ENCODE results near the gene NME3. TPM values are rescaled to one million over a fixed set of nuclear protein-coding genes. Genes with fewer than 3 reads are reported as not detected.

The NME3 gene
- total RNA-seq, 1 experiment from 2014 or later: 103 TPM

- no peak for TF ChIP-seq CTCF (IDR thresholded peaks at IDR 0.05 in 2 of 3, conservative IDR thresholded peaks at IDR 0.05 in 1 of 3; ENCODE audit: borderline replicate concordance in 1 of 3, insufficient read depth in 1 of 3, low read depth in 2 of 3, low read length in 2 of 3)
- no peak for TF ChIP-seq RAD21 (IDR thresholded peaks at IDR 0.05; ENCODE audit: low read depth)
Observed at GRCh38 chr16:1771864-1772361, 570 bp upstream of the NME3 start (continued).

- Histone ChIP-seq H3K4me2 (ENCODE audit: low read length) (peak overlapping the region; percentile 100), H2AFZ (ENCODE audit: low read depth, low read length, poor library complexity, severe bottlenecking) (no peak overlapping the region), H3K9me3 (ENCODE audit: control insufficient read depth in 1 of 2, insufficient read depth in 1 of 2, low read depth in 1 of 2, low read length in 2 of 2) (no peaks in the 10 kb centered on the region), H3K9ac (ENCODE audit: low read length) (peak overlapping the region; percentile 93), H3K4me1 (ENCODE audit: control insufficient read depth in 1 of 2, insufficient read depth in 2 of 2, low read length in 2 of 2) (peaks cover 14 to 29% of the 10 kb centered on the region in 2 experiments), H3K4me3 (replicated peaks in 1 of 2; ENCODE audit: low read depth in 1 of 2, low read length in 2 of 2) (peak overlapping the region; percentile 88 to 97), H3K36me3 (ENCODE audit: control insufficient read depth in 1 of 2, insufficient read depth in 2 of 2, low read length in 2 of 2) (peaks cover 0 to 8% of the 10 kb centered on the region in 2 experiments; a peak in 2 of 4 replicates), H3K9me2 (ENCODE audit: insufficient read depth) (no peaks in the 10 kb centered on the region), H3K27me3 (ENCODE audit: insufficient read depth, low read length) (no peaks in the 10 kb centered on the region), H3K27ac (ENCODE audit: low read depth, low read length) (peak overlapping the region; percentile 95), H3K79me2 (ENCODE audit: insufficient read depth, low read length) (peaks cover 51% of the 10 kb centered on the region), H4K20me1 (ENCODE audit: insufficient read depth) (peaks cover 5% of the 10 kb centered on the region; the same call in 1 of the 2 replicates)
- CTCF ChIA-PET: interaction anchor here (1.4 kb wide), 1 partner anchor 65 kb away, joined by 4 read pairs; the partner anchor contains the start of gene MAPK8IP3
- RAD21 ChIA-PET (ENCODE audit: low non-redundant PET in 1 of 2, low total read pairs in 2 of 2, uncharacterized antibody in 2 of 2, unreplicated experiment in 2 of 2): no interaction called here
- ATAC-seq (peak; percentile 52), DNase-seq (ENCODE audit: low read depth, low spot score) (peak; percentile 62)
- POLR2A ChIA-PET: interaction anchor here (0.6 to 3.5 kb wide), 4 partner anchors 12 to 350 kb away, joined by 3 to 23 read pairs (median 3); partner anchors contain the start of genes JPT2, NUBP2, SPSB3 and UQCC4
- BruUV-seq (replicated peaks): TSS peak; percentile 38
- intact Hi-C loops (cut with micrococcal nuclease): no loop called here
- no peak for TF ChIP-seq REST (IDR thresholded peaks at IDR 0.05; ENCODE audit: low read depth)
- no peak for TF ChIP-seq EZH2phosphoT487 (IDR thresholded peaks at IDR 0.05; ENCODE audit: borderline replicate concordance)
- no peak for TF ChIP-seq ZFX (IDR thresholded peaks at IDR 0.05)
- no peak for TF ChIP-seq CTCF (IDR thresholded peaks at IDR 0.05 in 2 of 3, conservative IDR thresholded peaks at IDR 0.05 in 1 of 3; ENCODE audit: borderline replicate concordance in 1 of 3, insufficient read depth in 1 of 3, low read depth in 2 of 3, low read length in 2 of 3)
- no peak for TF ChIP-seq SP1 (IDR thresholded peaks at IDR 0.05; ENCODE audit: low read depth)
- TF ChIP-seq SRF (IDR thresholded peaks at IDR 0.05; ENCODE audit: low read depth): no peak
- no peak for TF ChIP-seq FOSL1 (IDR thresholded peaks at IDR 0.05; ENCODE audit: low read depth)
- no peak for TF ChIP-seq ATF3 (IDR thresholded peaks at IDR 0.05)
- no peak for TF ChIP-seq MAX (IDR thresholded peaks at IDR 0.05)
- no peak for TF ChIP-seq CEBPB (IDR thresholded peaks at IDR 0.05; ENCODE audit: low read depth)
Observed at GRCh38 chr16:1770328-1771187, 785 bp downstream of the NME3 start.
